HL-60/S4 treated with phorbol 12-myristate 13-acetate at 8.2 ng/mL for 4 days and 3 days (cell line): Measurements from ENCODE around the gene PPFIBP2.

Experiments
- in situ Hi-C: fragments of 300-500 bp; cut with MboI; formaldehyde crosslinking; loops from 2 replicates; pipeline ENCODE4 v1.15.0; 2022; ENCODE audit warnings: low sequenced_read_pairs

PPFIBP2 gene

DNA sequence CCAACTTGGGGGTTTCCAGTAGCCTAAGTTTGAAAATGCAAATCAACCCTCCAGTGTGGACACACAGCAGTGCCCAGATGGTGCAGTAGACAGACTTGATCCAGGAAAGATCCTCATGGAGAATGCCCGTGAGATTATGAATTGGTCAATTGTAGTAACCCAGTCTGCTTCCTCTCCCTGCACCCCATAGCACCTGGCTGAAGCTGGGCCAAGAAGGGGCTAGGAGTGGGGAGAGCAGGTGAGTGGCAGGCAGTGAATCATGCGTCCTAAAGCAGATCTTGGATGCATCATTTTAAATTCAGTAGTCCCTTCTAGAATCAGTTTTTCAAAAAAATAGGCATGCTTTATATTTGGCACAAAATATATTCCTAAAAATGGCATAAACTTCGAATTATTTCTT, 107.3 kb downstream of the PPFIBP2 start:
- in situ Hi-C loops: no loop called here

GRCh38 chr11:7621554-7621953, 107.8 kb downstream of the PPFIBP2 start:
- in situ Hi-C loops: no loop called here

DNA sequence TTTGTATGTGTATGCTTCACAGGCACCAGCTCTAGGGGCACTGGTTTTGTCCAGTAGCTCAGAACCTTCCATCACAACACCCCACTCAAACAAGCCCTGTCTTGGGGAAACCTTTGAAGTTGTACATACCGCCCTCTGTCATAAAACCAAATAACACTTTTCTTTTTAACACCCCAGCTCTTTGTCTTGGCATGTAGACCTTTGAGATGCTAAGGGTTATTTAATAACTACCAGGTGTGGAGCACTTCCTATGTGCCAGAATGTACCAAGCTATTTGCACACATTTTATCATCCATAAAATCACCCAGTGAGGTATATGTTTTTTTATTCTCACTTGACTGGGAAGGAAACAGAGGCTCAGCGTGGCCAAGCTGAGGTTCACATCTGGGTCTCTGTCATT, 108.9 kb downstream of the PPFIBP2 start:
- in situ Hi-C loops: no loop called here

- in situ Hi-C loops: no loop called here
Measured at GRCh38 chr11:7628660-7629059, 114.9 kb downstream of the PPFIBP2 start.

GRCh38 chr11:7630002-7630401, 116.2 kb downstream of the PPFIBP2 start:
- in situ Hi-C loops: no loop called here

GRCh38 chr11:7632211-7632610, 118.4 kb downstream of the PPFIBP2 start:
- in situ Hi-C loops: no loop called here

DNA sequence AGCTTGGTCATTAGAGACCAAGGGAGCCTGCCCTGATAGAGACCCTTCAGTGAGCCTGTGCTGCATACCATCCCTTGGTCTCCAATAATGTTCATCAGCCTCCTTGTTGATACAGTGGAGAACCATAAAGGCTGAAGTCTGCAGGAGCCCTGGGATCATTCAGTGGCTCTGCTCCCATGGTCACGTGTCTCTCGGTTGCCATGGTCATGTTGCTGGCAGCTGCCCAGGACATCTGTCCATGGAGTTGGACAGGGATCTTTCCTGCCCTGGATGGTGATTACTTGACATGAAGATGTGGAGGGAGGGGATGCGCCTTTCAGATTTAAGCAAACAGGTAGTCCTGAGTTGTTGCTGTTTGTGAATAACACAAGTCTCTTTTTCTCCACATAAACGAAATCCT, 121.3 kb downstream of the PPFIBP2 start:
- in situ Hi-C loops: no loop called here

DNA sequence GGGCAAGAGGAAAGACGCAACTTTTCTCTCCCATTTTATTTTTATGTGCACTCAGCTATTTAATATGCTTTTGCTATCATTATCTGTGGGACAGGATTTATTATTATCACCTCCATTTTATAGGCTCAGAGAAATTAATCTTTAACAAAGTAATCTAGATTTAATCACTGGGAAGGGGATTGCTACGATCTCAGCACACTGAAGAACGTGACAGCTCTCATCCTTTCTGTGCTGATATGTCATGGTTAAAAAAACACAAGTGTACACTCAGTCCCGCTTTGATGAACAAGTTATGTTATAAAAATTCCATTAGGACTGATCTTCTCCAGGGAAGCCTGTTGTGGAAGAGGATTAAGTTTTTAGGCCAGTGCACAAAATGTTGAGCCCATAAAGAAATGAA, 121.9 kb downstream of the PPFIBP2 start:
- in situ Hi-C loops: no loop called here

DNA sequence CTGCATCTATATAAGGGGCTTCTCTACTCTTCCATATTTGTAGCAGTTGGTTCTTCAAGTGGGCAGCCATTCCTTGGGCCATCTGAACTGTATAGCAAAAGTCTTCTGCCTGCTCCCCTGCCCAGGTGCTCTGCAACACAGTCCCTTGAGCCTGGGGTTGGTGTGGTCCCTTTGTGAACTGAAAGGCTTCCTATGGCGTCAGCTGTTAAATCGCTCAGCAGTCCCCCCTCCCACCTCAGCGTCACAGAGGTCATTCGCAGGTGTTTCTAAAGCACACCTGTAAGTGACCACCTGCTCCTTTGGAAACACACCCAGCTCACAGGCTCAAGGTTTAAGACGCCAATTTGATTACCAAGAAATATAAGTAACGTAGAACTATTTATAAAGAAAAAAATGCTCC, 122.6 kb downstream of the PPFIBP2 start:
- in situ Hi-C loops: no loop called here

DNA sequence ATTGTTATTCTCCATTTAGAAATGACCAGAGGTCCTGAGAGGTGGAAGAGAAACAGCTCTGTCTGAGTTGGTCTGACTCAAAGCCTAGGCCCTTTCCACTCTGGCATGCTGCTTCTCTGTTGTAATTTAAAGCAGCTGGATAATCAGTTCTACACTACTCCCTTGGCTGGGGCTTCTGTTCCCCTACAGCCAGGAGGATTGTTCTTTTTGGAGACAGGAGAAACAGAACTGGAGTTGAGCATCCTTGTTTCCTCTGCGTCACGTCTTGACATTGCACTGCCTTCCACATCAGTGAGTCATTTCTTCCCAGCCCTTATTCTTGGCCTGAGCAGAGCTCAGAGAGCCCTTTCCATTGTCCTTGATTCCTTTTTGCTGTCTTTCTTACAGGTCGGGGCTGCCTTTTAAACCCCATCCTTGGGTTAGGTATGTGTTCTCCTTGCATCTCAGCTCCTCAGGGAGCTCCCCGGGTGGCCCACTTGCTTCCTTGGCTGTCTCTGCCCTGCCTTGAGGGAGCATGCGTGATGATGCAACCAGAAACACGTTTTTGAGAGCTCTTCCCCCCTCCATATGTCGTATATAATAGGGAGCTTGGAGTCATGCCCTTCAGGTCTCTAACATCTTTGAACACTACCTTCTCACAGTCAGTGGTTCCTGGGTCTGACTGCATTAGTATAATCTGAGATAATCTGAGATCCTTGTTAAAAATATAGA, 123.8 kb downstream of the PPFIBP2 start:
- in situ Hi-C loops: no loop called here

DNA sequence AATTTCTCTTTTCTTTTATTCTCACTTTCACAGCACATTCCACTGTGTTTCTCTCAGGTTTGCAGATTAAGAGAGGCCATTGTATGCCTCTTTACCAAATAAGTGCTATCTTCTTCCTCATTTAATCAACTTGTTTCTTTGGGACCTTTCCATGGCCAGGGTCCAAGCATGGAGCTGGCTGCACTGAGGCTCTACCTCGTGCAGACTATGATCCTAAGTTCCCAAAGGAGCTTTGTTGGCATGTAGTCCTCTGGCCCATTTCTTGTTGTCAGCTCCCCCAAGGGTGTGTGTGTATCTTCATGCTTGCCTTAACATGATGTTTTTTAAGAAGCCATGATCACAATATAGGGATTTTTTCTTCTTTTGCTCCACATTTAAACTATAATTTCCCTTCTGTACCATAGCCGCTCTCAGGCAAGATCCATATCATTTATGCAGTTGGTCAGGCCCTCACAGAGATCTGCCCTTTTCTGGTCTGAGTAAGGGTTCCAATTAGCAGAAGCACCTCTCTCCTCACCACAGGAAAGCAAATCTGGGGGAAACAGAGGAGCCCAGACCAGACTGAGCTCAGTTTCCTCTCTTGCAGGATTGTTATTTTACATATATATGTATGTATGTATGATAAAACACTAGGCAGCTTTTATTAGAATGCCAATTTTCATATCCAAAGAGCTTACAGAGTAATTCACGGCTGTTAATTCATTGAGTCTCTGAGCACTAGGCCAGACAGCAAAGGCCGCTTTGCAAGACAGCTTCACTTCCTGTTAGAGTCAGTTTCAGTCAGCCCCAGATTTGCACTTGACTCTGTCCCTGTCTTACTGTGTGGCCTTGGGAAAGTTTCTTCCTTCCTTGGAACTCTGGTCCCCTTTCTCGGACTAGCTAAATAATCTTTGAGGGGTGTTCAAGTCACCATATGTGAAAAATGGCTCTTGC, 125.2 kb downstream of the PPFIBP2 start:
- in situ Hi-C loops: no loop called here

DNA sequence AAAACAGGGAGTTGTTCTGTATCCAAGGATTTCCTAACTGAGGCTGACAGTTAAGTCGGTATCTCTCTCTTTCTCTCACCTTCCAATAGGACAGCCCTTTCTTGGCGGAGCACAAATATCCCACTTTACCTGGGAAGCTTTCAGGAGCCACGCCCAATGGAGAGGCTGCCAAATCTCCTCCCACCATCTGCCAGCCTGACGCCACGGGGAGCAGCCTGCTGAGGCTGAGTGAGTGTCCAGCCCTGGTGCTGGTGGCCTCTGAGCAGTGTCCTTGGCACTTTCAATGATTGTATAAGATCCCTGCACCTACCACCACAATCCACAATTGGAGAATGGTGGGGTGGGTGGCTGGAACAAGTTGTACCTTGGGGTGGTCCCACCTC, 125.8 kb downstream of the PPFIBP2 start:
- in situ Hi-C loops: no loop called here

GRCh38 chr11:7640816-7641215, 127.0 kb downstream of the PPFIBP2 start:
- in situ Hi-C loops: no loop called here

DNA sequence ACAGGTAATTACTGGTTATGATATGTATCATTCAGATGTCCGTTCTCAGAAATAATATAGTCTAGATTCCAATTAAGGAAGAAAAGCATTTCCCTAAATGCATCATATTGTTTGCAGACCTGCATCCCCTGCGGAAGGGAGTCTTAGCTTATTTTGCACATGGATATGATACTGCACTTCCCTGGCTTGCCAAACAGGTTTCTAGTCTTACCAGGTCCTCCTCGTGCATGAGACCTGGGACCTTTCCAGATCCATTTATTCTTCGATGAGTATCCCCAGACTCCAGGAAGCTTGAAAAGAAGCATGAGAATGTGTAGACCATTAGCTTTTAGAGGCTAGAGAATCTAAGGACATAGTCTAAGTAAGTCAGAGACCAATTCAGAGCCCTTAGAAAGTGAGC, 128.9 kb downstream of the PPFIBP2 start:
- in situ Hi-C loops: no loop called here

- in situ Hi-C loops: no loop called here
Measured at GRCh38 chr11:7643314-7643713, 129.5 kb downstream of the PPFIBP2 start.

- in situ Hi-C loops: no loop called here
Measured at GRCh38 chr11:7645206-7645605, 131.4 kb downstream of the PPFIBP2 start.

DNA sequence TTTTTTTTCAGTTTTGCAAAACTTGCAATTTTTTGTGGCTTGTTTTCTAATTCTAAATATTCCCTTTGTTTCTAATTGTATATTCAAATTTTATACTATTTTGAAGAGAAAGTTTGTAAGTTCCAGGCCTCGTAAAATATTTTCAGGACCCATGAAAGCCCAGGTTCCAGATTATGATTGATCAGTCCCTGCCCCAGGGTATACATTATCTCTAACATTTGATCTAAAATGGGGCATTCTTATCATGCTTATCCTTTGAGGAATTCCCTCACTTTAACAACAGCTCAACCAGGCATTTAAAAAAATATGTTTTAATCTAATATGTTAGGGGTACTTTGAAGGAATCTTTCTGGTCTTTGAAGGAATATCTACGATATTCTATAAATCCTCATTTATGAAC, 133.1 kb downstream of the PPFIBP2 start:
- in situ Hi-C loops: no loop called here

GRCh38 chr11:7648264-7648663, 134.5 kb downstream of the PPFIBP2 start:
- in situ Hi-C loops: no loop called here

- in situ Hi-C loops: no loop called here
Measured at GRCh38 chr11:7651140-7651551, 137.3 kb downstream of the PPFIBP2 start.

DNA sequence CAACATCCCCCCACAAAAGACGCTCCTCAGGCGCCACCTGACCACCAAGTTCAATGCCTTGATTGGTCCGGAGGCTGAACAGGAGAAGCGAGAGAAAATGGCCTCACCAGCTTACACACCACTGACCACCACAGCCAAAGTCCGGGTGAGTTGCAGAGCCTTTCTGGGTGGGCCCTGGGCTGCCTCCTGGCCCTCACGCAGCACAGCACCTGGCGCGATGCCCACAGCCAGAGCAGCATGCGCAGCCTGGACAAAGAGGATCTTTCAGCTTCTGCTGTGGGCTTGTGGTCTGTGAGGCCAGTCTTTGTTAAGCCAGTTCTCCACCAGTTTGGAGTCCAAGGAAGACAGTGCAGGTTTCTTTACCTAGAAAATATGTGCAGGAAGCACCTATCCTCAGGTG, 137.9 kb downstream of the PPFIBP2 start:
- in situ Hi-C loops: no loop called here

DNA sequence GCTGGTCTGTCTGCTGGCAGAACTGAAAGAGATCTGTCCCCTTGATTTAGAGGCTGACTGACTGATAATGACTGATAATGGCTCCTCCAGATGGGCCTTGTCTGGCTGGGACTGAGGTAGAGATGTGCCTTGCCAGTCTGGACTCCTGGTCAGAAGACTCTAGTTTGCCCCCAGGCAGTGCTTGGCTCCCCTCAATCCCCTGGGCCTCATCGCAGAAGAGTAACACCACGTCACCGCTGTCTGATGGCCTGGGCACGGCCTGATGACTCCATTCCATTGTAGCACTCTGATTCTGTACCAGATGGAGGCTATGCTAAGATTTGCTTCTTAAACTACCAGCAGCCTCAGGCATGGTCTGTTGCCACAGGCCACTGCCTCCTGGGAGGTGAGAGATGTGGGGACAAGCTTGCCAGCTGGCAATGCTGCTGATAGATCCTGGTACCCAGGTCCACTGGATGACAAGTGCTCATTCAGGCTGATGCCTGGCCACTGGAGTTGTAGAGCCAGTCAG, 140.5 kb downstream of the PPFIBP2 start:
- in situ Hi-C loops: no loop called here
